GM12878 (cell line): ENCODE results near the gene RPRD2. TPM values are rescaled to one million over a fixed set of nuclear protein-coding genes. Genes with fewer than 3 reads are reported as not detected.

Source experiments
- ATAC-seq: fragments of 200-7000 bp; cut with Tn5 transposase; 3 replicates; pipeline ENCODE4 v1.9.1; 2020; ENCODE audit warnings: mild to moderate bottlenecking, moderate library complexity
- BruUV-seq: library from RNA; stranded (reverse); fragments of 400-500 nt; replicated peaks from 2 replicates; lab custom pipeline; 2021; lab: Mats Ljungman, UMichigan
- CTCF ChIA-PET: fragments of 300-600 bp; sonication (Branson Sonifier 250); formaldehyde crosslinking; extraction: SDS; loops from one replicate; lab custom pipeline; 2021; ENCODE audit warnings: inconsistent platforms; lab: Yijun Ruan, JAX
- POLR2A ChIA-PET: fragments of 350-600 bp; formaldehyde crosslinking; extraction: SDS; loops from one replicate; lab custom pipeline; 2021; ENCODE audit warnings: inconsistent platforms; lab: Charles Lee
- RAD21 ChIA-PET: fragments of 300-600 bp; sonication (Branson Sonifier 250); formaldehyde crosslinking; loops from one replicate; lab custom pipeline; 2023; ENCODE audit warnings: antibody characterized with exemption; ENCODE audit not compliant: unreplicated experiment; lab: Charles Lee
- SMC1A ChIA-PET: fragments of 300-600 bp; sonication (Branson Sonifier 250); formaldehyde crosslinking; loops from one replicate; lab custom pipeline; 2023; ENCODE audit not compliant: unreplicated experiment, uncharacterized antibody; lab: Charles Lee
- DNase-seq: peaks from one replicate; pipeline ENCODE4 v3.0.0-alpha.2; 2011; ENCODE audit warnings: low read depth, low spot score
- FAIRE-seq: peaks from 3 replicates; lab custom pipeline; 2011; peaks lifted over from hg19 to GRCh38; lab: Jason Lieb, UNC
- H2AFZ ChIP-seq: 2 replicates; pipeline ENCODE4 v1.6.0; 2011; ENCODE audit warnings: low read depth, low read length, control low read depth; ENCODE audit not compliant: control insufficient read depth
- H3K27ac ChIP-seq: 2 replicates; pipeline ENCODE4 v1.5.1; 2011; ENCODE audit warnings: control low read depth; ENCODE audit not compliant: control insufficient read depth, insufficient read depth
- H3K27me3 ChIP-seq, 2 experiments: replicated peaks in 1 of 2; 2 replicates each; pipeline versions ENCODE4 v1.6.0 to v1.6.1; 2011; ENCODE audit warnings: low read length in 1 of 2; ENCODE audit not compliant: control insufficient read depth in 2 of 2, insufficient read depth in 2 of 2
- H3K36me3 ChIP-seq, 2 experiments: 2 replicates each; pipeline ENCODE4 v1.5.1; 2011; ENCODE audit warnings: low read length in 1 of 2; ENCODE audit not compliant: control insufficient read depth in 2 of 2, insufficient read depth in 2 of 2
- H3K4me1 ChIP-seq: 2 replicates; pipeline ENCODE4 v1.6.1; 2011; ENCODE audit warnings: mild to moderate bottlenecking, low read length, moderate library complexity, mixed read lengths; ENCODE audit not compliant: control insufficient read depth, insufficient read depth
- H3K4me2 ChIP-seq: 2 replicates; pipeline ENCODE4 v1.6.0; 2011; ENCODE audit warnings: control low read depth; ENCODE audit not compliant: control insufficient read depth, insufficient read depth
- H3K4me3 ChIP-seq: fragments of 200-600 bp; sonication (generic); 2 replicates; pipeline ENCODE4 v1.5.1; 2016
- H3K79me2 ChIP-seq: 2 replicates; pipeline ENCODE4 v1.6.0; 2011; ENCODE audit warnings: low read length; ENCODE audit not compliant: control insufficient read depth, insufficient read depth
- H3K9ac ChIP-seq: 2 replicates; pipeline ENCODE4 v1.8.0; 2011; ENCODE audit warnings: low read length, control low read depth, mixed read lengths; ENCODE audit not compliant: control insufficient read depth, insufficient read depth
- H3K9me3 ChIP-seq: replicated peaks from 3 replicates; pipeline ENCODE4 v1.5.1; 2011; ENCODE audit warnings: mild to moderate bottlenecking, low read length; ENCODE audit not compliant: control insufficient read depth, insufficient read depth
- H4K20me1 ChIP-seq: 2 replicates; pipeline ENCODE4 v1.6.0; 2011; ENCODE audit not compliant: control insufficient read depth, insufficient read depth
- BHLHE40 ChIP-seq, 2 experiments: fragments of 450-650 bp in 1 of 2; IDR thresholded peaks; 2 replicates each; pipeline ENCODE4 v1.6.1; 2011 to 2017; ENCODE audit warnings: low read depth in 2 of 2, borderline replicate concordance in 1 of 2, improper control_type of control experiment in 1 of 2, low read length in 1 of 2, mild to moderate bottlenecking in 1 of 2
- CHD2 ChIP-seq: IDR thresholded peaks from 2 replicates; pipeline ENCODE4 v1.6.1; 2011; ENCODE audit warnings: low read depth, low read length, improper control_type of control experiment, borderline replicate concordance
- MLLT1 ChIP-seq: fragments of 450-650 bp; IDR thresholded peaks from 2 replicates; pipeline ENCODE4 v1.6.1; 2016; ENCODE audit warnings: mild to moderate bottlenecking
- MXI1 ChIP-seq: fragments of 150-350 bp; IDR thresholded peaks from 2 replicates; pipeline ENCODE4 v1.6.1; 2011; ENCODE audit warnings: low read depth, mild to moderate bottlenecking, inconsistent platforms, low read length, improper control_type of control experiment
- MYB ChIP-seq: fragments of 150-350 bp; IDR thresholded peaks from 2 replicates; pipeline ENCODE4 v1.6.1; 2014; ENCODE audit warnings: mild to moderate bottlenecking, low read depth, low read length, borderline replicate concordance
- ZBTB11 ChIP-seq: fragments of 450-650 bp; formaldehyde crosslinking; IDR thresholded peaks from 2 replicates; pipeline ENCODE4 v1.5.0; 2022; ENCODE audit warnings: mild to moderate bottlenecking, missing genetic modification characterization
- WGBS: methylation state at CpG from one replicate; pipeline ENCODE4 v1.1.6; 2016; ENCODE audit warnings: low lambda C conversion rate; ENCODE audit not compliant: insufficient replicate concordance, insufficient coverage; ENCODE audit errors: missing lambda C conversion rate; 5-methylcytosine and 5-hydroxymethylcytosine counted together
- in situ Hi-C: fragments of 300-500 bp; cut with MboI; formaldehyde crosslinking; loops from 9 replicates; pipeline ENCODE4 v1.14.3; 2018; ENCODE audit warnings: mixed read lengths
- intact Hi-C: fragments of 100-400 bp; cut with micrococcal nuclease; formaldehyde crosslinking; loops from one replicate; pipeline ENCODE4 v1.14.2; 2022; ENCODE audit not compliant: unreplicated experiment
- polyA plus RNA-seq, 11 experiments: library from polyadenylated mRNA; depleted of rRNA in 4 of 11; unstranded in 6 of 11; stranded (reverse) in 5 of 11; fragments of >200 nt; fragmentation: Nextera tagmentation in 4 of 11; fragmentation: Illumina TruSeq in 1 of 11; extraction: Ambion mirVana in 4 of 11; extraction: Trizol in 1 of 11; gene quantifications; 1 replicate in 1 of 11; 2 replicates in 10 of 11; pipeline versions ENCODE4 v1.2.1 to v1.2.3, GENCODE V29; 2011 to 2016; ENCODE audit warnings: inconsistent platforms in 2 of 11, missing spikeins in 2 of 11, low read depth in 1 of 11
- total RNA-seq, 4 experiments: library from RNA; depleted of rRNA in 3 of 4; stranded (reverse); fragments of >200 nt in 3 of 4; fragmentation: Illumina TruSeq in 1 of 4; extraction: Trizol in 1 of 4; gene quantifications; 2 replicates each; pipeline versions ENCODE4 v1.2.1 to v1.2.3, GENCODE V29; 2013 to 2021
- TF ChIP-seq, protein P1 (sequence below): fragments of 450-650 bp; IDR thresholded peaks from 2 replicates; pipeline ENCODE4 v1.6.1; 2017; ENCODE audit warnings: mild to moderate bottlenecking
- TF ChIP-seq, protein P2 (sequence below): IDR thresholded peaks from 2 replicates; pipeline ENCODE4 v1.6.1; 2011; ENCODE audit warnings: borderline replicate concordance, low read depth, mild to moderate bottlenecking, moderate library complexity, low read length; ENCODE audit not compliant: insufficient read depth, poor library complexity, severe bottlenecking

Gene RPRD2
- total and polyA plus RNA-seq, 10 of the 15 experiments (the other 5 are each of a cell fraction or from before 2014, with no cell fraction given), result 1.9 to 24.8 (median 13.3) TPM

DNA sequence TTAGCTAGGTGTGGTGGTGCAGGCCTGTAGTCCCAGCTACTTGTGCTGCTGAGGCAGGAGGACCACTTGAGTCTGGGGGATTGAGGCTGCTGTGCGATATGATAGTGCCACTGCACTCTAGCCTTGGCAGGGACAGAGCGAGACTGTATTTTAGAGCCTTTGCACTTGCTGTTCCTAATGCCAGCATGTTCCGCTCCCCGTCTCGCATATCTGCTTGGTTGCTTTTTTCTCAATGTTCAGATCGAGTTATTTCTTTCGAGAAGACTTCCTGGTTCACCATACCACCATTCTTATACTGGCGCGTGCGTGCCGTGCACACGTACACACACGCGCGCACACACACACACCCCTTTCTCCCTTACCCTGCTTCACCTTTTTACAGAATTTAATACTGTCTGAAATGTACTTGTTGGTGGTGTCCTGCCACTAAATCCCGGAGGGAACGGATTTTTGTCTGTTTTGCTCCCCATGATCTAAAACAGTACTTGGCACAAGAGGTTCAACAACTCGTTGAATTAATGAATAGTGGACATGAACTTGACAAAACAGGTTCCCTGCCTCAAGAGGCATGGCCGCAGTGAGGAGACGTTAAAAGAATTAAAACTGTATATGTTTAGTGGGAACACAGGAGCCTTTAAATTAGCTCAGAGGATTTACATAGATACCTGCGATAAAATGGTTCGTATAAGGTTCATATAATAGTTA, 1.1 kb upstream of the RPRD2 start:
- Histone ChIP-seq H3K27ac (peak overlapping the region; percentile 94), H3K4me3 (peak overlapping the region; percentile 69)
- CTCF ChIA-PET, result interaction anchor here (0.9 to 2.2 kb wide), 5 partner anchors 9 to 198 kb away, joined by 3 to 8 read pairs (median 6); no protein-coding TSS in a partner anchor
- TF ChIP-seq MXI1 (no peak), MLLT1 (peak; percentile 53; the same call in 1 of the 2 replicates), ZBTB11 (CRISPR knock-in tag) (no peak), BHLHE40 (IDR thresholded peaks at IDR 0.05; ENCODE audit: borderline replicate concordance in 1 of 2, low read depth in 2 of 2, low read length in 1 of 2) (no peak), CHD2 (no peak), MYB (no peak)
- TF ChIP-seq, protein P1, sequence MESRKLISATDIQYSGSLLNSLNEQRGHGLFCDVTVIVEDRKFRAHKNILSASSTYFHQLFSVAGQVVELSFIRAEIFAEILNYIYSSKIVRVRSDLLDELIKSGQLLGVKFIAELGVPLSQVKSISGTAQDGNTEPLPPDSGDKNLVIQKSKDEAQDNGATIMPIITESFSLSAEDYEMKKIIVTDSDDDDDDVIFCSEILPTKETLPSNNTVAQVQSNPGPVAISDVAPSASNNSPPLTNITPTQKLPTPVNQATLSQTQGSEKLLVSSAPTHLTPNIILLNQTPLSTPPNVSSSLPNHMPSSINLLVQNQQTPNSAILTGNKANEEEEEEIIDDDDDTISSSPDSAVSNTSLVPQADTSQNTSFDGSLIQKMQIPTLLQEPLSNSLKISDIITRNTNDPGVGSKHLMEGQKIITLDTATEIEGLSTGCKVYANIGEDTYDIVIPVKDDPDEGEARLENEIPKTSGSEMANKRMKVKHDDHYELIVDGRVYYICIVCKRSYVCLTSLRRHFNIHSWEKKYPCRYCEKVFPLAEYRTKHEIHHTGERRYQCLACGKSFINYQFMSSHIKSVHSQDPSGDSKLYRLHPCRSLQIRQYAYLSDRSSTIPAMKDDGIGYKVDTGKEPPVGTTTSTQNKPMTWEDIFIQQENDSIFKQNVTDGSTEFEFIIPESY, result 0 out of 2 replicates have a peak, but pooled peaks have one; percentile 7
- TF ChIP-seq, protein P2, sequence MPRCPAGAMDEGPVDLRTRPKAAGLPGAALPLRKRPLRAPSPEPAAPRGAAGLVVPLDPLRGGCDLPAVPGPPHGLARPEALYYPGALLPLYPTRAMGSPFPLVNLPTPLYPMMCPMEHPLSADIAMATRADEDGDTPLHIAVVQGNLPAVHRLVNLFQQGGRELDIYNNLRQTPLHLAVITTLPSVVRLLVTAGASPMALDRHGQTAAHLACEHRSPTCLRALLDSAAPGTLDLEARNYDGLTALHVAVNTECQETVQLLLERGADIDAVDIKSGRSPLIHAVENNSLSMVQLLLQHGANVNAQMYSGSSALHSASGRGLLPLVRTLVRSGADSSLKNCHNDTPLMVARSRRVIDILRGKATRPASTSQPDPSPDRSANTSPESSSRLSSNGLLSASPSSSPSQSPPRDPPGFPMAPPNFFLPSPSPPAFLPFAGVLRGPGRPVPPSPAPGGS, result no peak

More for the DNA sequence above, 1.1 kb upstream of the RPRD2 start:
- Histone ChIP-seq H3K4me2 (peak overlapping the region; percentile 25), H3K79me2 (peaks cover 37% of the 10 kb centered on the region), H3K9me3 (no peaks in the 10 kb centered on the region), H2AFZ (peak overlapping the region; percentile 91), H4K20me1 (no peaks in the 10 kb centered on the region), H3K27me3 (no peaks in the 10 kb centered on the region), H3K4me1 (peaks cover 5% of the 10 kb centered on the region), H3K36me3 (no peaks in the 10 kb centered on the region), H3K9ac (peak overlapping the region; percentile 93)
- WGBS, result 40% methylated on average over 22 of the region's 22 CpGs
- ChIA-PET POLR2A (interaction anchor here (0.6 to 2.3 kb wide), 5 partner anchors 11 to 266 kb away, joined by 3 to 24 read pairs (median 4); partner anchors contain the start of gene ENSA), RAD21 (interaction anchor here (0.9 to 1.7 kb wide), 5 partner anchors 107 to 695 kb away, joined by 3 to 7 read pairs (median 4); partner anchors contain the start of genes GOLPH3L and MCL1), SMC1A (interaction anchor here (0.9 to 1.4 kb wide), 7 partner anchors 9 to 217 kb away, joined by 3 to 6 read pairs (median 4); partner anchors contain the start of gene MCL1)
- intact Hi-C loops (loop anchor here (5.0 to 10.0 kb wide), 2 partner anchors 41 to 128 kb away; partner anchors contain the start of genes ANP32E and PRPF3), in situ Hi-C loops (no loop called here)
- no peak for DNase-seq
- BruUV-seq, result no TSS peak
- FAIRE-seq, result no peak
- no peak for ATAC-seq
